HG03460 (cell line): Measurements from ENCODE around the gene TMTC4.
"Not testable (repeated sequence)": the region's sequence is repeated elsewhere in the genome, so short reads cannot be mapped to it uniquely, and the experiment has no call there.

Experiments used
- ATAC-seq: cut with Tn5 transposase; IDR thresholded peaks from one replicate; pipeline ENCODE4 v1.9.1; 2021; ENCODE audit not compliant: unreplicated experiment

Gene TMTC4

GRCh38 chr13:100674572-100674871 is at the start of gene TMTC4:
Gene TMTC4, minus strand, starts transcription at chr13:100674795. Its CDS starts 4,433 bp downstream, at chr13:100670362.
- ATAC-seq = peak; percentile 36

GRCh38 chr13:100722517-100722916 is 47.9 kb upstream of the TMTC4 start:
- ATAC-seq = no peak

GRCh38 chr13:100721885-100722512 is 47.4 kb upstream of the TMTC4 start:
- ATAC-seq = peak; percentile 86

GRCh38 chr13:100715604-100716003 is 41.0 kb upstream of the TMTC4 start:
- no peak for ATAC-seq

- ATAC-seq = no peak
These were observed 39.9 kb upstream of the TMTC4 start for GRCh38 chr13:100714478-100714877.

GRCh38 chr13:100710176-100710575 is 35.6 kb upstream of the TMTC4 start:
- ATAC-seq = no peak

- no peak for ATAC-seq
These were observed 33.5 kb upstream of the TMTC4 start for GRCh38 chr13:100707818-100708740.

GRCh38 chr13:100698331-100698730 is 23.7 kb upstream of the TMTC4 start:
- not testable (repeated sequence) for ATAC-seq

- ATAC-seq = no peak
These were observed 20.8 kb upstream of the TMTC4 start for GRCh38 chr13:100695509-100695773.

- no peak for ATAC-seq
These were observed 20.3 kb upstream of the TMTC4 start for GRCh38 chr13:100694722-100695508.

- ATAC-seq = no peak
These were observed 14.6 kb upstream of the TMTC4 start for GRCh38 chr13:100689191-100689590.

GRCh38 chr13:100680131-100680530 is 5.5 kb upstream of the TMTC4 start:
- no peak for ATAC-seq

- not testable (repeated sequence) for ATAC-seq
These were observed 2.5 kb upstream of the TMTC4 start for GRCh38 chr13:100677128-100677527.

- no peak for ATAC-seq
These were observed 1.1 kb upstream of the TMTC4 start for GRCh38 chr13:100675661-100676129.

- peak; percentile 95 for ATAC-seq
These were observed 471 bp upstream of the TMTC4 start for GRCh38 chr13:100674872-100675660.

GRCh38 chr13:100673713-100674571 is 653 bp downstream of the TMTC4 start:
- peak; percentile 28 for ATAC-seq

GRCh38 chr13:100673376-100673712 is 1.3 kb downstream of the TMTC4 start:
- ATAC-seq = no peak

GRCh38 chr13:100671389-100672182 is 3.0 kb downstream of the TMTC4 start:
- no peak for ATAC-seq

- ATAC-seq = no peak
These were observed 6.2 kb downstream of the TMTC4 start for GRCh38 chr13:100668408-100668807.
